Measurements from ENCODE around the gene VSIG10L.
A peak's percentile ranks its signal among the peaks of the same experiment; 100 is the strongest.

VSIG10L gene

GRCh38 chr19:51339313-51339686 is 2.6 kb downstream of the VSIG10L start:
- no peak for DNase-seq (ENCODE audit: low read depth in 1 of 2, low spot score in 1 of 2)

GRCh38 chr19:51338563-51339312 is 3.2 kb downstream of the VSIG10L start:
- peak; percentile 70 to 83 for DNase-seq (ENCODE audit: low read depth in 1 of 2, low spot score in 1 of 2)

GRCh38 chr19:51337861-51338562 is 3.9 kb downstream of the VSIG10L start:
- DNase-seq (ENCODE audit: low read depth in 1 of 2, low spot score in 1 of 2), result no peak

GRCh38 chr19:51337141-51337860 is 4.6 kb downstream of the VSIG10L start:
- no peak for DNase-seq (ENCODE audit: low read depth in 1 of 2, low spot score in 1 of 2)

- no peak for DNase-seq (ENCODE audit: low read depth in 1 of 2, low spot score in 1 of 2)
Measured at GRCh38 chr19:51333836-51334460, 8.0 kb downstream of the VSIG10L start.

- no peak for DNase-seq (ENCODE audit: low read depth in 1 of 2, low spot score in 1 of 2)
Measured at GRCh38 chr19:51331716-51332115, 10.2 kb downstream of the VSIG10L start.

GRCh38 chr19:51331193-51331592 is 10.7 kb downstream of the VSIG10L start:
- no peak for DNase-seq (ENCODE audit: low read depth in 1 of 2, low spot score in 1 of 2)

- DNase-seq (ENCODE audit: low read depth in 1 of 2, low spot score in 1 of 2), result no peak
Measured at GRCh38 chr19:51330366-51330765, 11.6 kb downstream of the VSIG10L start.

- no peak for DNase-seq (ENCODE audit: low read depth in 1 of 2, low spot score in 1 of 2)
Measured at GRCh38 chr19:51329411-51329810, 12.5 kb downstream of the VSIG10L start.

- DNase-seq (ENCODE audit: low read depth in 1 of 2, low spot score in 1 of 2), result peak in 1 of 2 donors; percentile 41
Measured at GRCh38 chr19:51327066-51328001, 14.6 kb downstream of the VSIG10L start.

GRCh38 chr19:51326216-51327065 is 15.5 kb downstream of the VSIG10L start:
- no peak for DNase-seq (ENCODE audit: low read depth in 1 of 2, low spot score in 1 of 2)

GRCh38 chr19:51325161-51325976 is 16.6 kb downstream of the VSIG10L start:
- DNase-seq (ENCODE audit: low read depth in 1 of 2, low spot score in 1 of 2), result no peak

- DNase-seq (ENCODE audit: low read depth in 1 of 2, low spot score in 1 of 2), result no peak
Measured at GRCh38 chr19:51324167-51324481, 17.8 kb downstream of the VSIG10L start.

- no peak for DNase-seq (ENCODE audit: low read depth in 1 of 2, low spot score in 1 of 2)
Measured at GRCh38 chr19:51323481-51324166, 18.3 kb downstream of the VSIG10L start.

GRCh38 chr19:51321799-51322198 is 20.1 kb downstream of the VSIG10L start:
- DNase-seq (ENCODE audit: low read depth in 1 of 2, low spot score in 1 of 2), result no peak

- no peak for DNase-seq (ENCODE audit: low read depth in 1 of 2, low spot score in 1 of 2)
Measured at GRCh38 chr19:51320280-51320657, 21.7 kb downstream of the VSIG10L start.

GRCh38 chr19:51319649-51320279 is 22.2 kb downstream of the VSIG10L start:
- no peak for DNase-seq (ENCODE audit: low read depth in 1 of 2, low spot score in 1 of 2)

Data from stimulated activated CD4-positive, alpha-beta T cell treated with anti-CD3 and anti-CD28 coated beads, Interleukin-15, amount 100 ng/mL, for 1 hour (primary cell).